Measurements from ENCODE around the gene PARP6. TPM values are rescaled to one million over a fixed set of nuclear protein-coding genes. Genes with fewer than 3 reads are reported as not detected.

Gene PARP6
- total and polyA plus RNA-seq, 2 of the 8 experiments (the other 6 are each of a cell fraction or from before 2014, with no cell fraction given), result 39.8 to 45.3 TPM

DNA sequence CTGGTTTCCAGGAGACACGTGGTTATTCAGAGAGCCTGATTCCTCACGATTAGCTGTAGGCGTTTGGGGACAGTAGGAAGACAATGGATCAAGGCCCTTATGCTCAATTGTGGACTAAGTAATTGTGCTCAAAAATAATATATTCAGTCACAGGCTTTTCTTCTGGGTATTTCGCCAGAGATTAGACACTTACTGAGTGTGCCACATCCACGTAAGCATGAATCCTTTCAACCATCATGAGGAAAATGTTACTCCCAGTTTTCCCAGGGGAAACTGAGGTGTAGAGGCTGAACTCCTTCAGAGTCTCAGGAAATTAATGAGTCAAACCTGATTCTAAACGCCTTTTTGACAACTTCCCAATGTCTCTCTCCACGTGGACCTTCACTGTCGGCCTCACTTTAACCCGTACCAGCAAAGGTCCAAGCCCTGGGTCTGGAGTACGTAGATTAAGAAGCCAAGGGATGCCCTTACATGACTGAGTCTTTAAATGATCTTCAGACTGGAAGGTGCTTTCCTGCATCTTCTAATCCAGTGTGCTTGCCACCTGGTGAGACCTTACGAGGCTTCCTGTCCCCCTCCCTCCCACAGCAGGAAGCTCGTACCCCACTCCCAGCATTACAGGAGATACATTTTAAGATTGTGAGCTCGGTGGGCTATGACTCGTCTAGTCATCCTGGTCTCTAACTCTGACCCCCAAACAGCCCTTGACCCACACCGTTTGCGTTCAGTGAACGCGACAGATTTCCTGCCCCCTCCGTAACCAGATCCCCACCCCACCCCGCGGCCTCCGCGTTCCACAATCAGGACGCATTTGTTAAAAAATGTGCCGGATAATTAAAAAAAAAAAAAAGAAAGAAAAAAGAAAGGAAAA lies 43.0 kb downstream of the PARP6 start:
- Histone ChIP-seq H3K56ac (replicated peaks; ENCODE audit: insufficient read length, low read depth, low read length) (no peak overlapping the region), H3K9ac (replicated peaks in 1 of 4; ENCODE audit: extremely low read depth in 1 of 4, low read depth in 3 of 4, low read length in 3 of 4) (peak overlapping the region; percentile 42 to 83 (median 65); a peak in 6 of 7 replicates), H2AK5ac (ENCODE audit: low read depth, low read length) (no peak overlapping the region), H3K79me1 (ENCODE audit: low read depth, low read length) (peaks cover 9% of the 10 kb centered on the region), H3K79me2 (ENCODE audit: control insufficient read depth in 1 of 2, insufficient read depth in 2 of 2, low read length in 2 of 2) (peaks cover 39 to 61% of the 10 kb centered on the region in 2 experiments), H3K27ac (ENCODE audit: low read depth, low read length) (no peak overlapping the region), H4K8ac (ENCODE audit: extremely low read depth, insufficient read depth, low read length) (no peak overlapping the region), H3K4me1 (replicated peaks in 1 of 4; ENCODE audit: control insufficient read depth in 3 of 4, insufficient read depth in 4 of 4, low read length in 3 of 4) (peaks cover 6 to 25% (median 19%) of the 10 kb centered on the region in 4 experiments), H4K91ac (replicated peaks; ENCODE audit: insufficient read length, low read length) (no peak overlapping the region), H3K4ac (replicated peaks; ENCODE audit: insufficient read length, low read depth, low read length) (no peak overlapping the region), H4K20me1 (replicated peaks in 1 of 2; ENCODE audit: control insufficient read depth in 1 of 2, insufficient read depth in 2 of 2, low read length in 2 of 2) (peaks cover 33 to 35% of the 10 kb centered on the region in 2 experiments), H2BK5ac (ENCODE audit: low read depth, low read length) (no peak overlapping the region), H2BK12ac (ENCODE audit: low read depth, low read length) (no peak overlapping the region), H3K23ac (ENCODE audit: insufficient read length) (no peak overlapping the region), H3K36me3 (ENCODE audit: control insufficient read depth in 2 of 4, insufficient read depth in 4 of 4, low read length in 3 of 4) (peaks cover 0 to 8% (median 0%) of the 10 kb centered on the region in 4 experiments; a peak in 1 of 8 replicates), H3K14ac (ENCODE audit: insufficient read length) (no peak overlapping the region), H3K9me3 (ENCODE audit: insufficient read depth in 2 of 2, low read depth in 1 of 2, low read length in 1 of 2) (no peaks in the 10 kb centered on the region), H3K4me2 (ENCODE audit: insufficient read depth in 1 of 2, low read depth in 2 of 2, low read length in 2 of 2) (peak overlapping the region; percentile 97 to 99), H3K23me2 (ENCODE audit: low read depth, low read length) (peaks cover 12% of the 10 kb centered on the region), H3K27me3 (replicated peaks in 1 of 4; ENCODE audit: control insufficient read depth in 3 of 4, extremely low read depth in 1 of 4, insufficient read depth in 3 of 4, low read length in 3 of 4) (peaks cover under 1 to 17% (median 10%) of the 10 kb centered on the region in 4 experiments; a peak in 6 of 7 replicates), H4K5ac (ENCODE audit: insufficient read length, low read depth, low read length) (no peak overlapping the region), H3K4me3 (ENCODE audit: extremely low read depth in 1 of 4, insufficient read depth in 2 of 4, low read depth in 3 of 4, low read length in 4 of 4) (peak overlapping the region; percentile 67 to 99 (median 92)), H2BK20ac (ENCODE audit: low read length) (no peak overlapping the region), H2BK120ac (replicated peaks; ENCODE audit: low read depth, low read length) (no peak overlapping the region), H3K18ac (ENCODE audit: extremely low read depth, low read length) (no peak overlapping the region; the same call in 1 of the 2 replicates), H2BK15ac (ENCODE audit: low read length) (no peak overlapping the region), H2AFZ (ENCODE audit: low read length) (no peak overlapping the region)
- TF ChIP-seq POLR2AphosphoS5 (IDR thresholded peaks at IDR 0.05; ENCODE audit: low read depth, low read length), result no peak
- TF ChIP-seq TAF7 (optimal IDR thresholded peaks at IDR 0.05; ENCODE audit: borderline replicate concordance, low read depth, low read length), result no peak
- TF ChIP-seq BRCA1 (IDR thresholded peaks at IDR 0.05; ENCODE audit: low read depth, low read length), result no peak
- no peak for TF ChIP-seq JUN (IDR thresholded peaks at IDR 0.05; ENCODE audit: low read depth, low read length)
- TF ChIP-seq, protein P1, sequence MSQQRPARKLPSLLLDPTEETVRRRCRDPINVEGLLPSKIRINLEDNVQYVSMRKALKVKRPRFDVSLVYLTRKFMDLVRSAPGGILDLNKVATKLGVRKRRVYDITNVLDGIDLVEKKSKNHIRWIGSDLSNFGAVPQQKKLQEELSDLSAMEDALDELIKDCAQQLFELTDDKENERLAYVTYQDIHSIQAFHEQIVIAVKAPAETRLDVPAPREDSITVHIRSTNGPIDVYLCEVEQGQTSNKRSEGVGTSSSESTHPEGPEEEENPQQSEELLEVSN (IDR thresholded peaks at IDR 0.05), result no peak
- no peak for TF ChIP-seq NANOG (IDR thresholded peaks at IDR 0.05; ENCODE audit: insufficient read depth, low read depth, low read length, poor library complexity, severe bottlenecking)
- TF ChIP-seq SIX5 (IDR thresholded peaks at IDR 0.05; ENCODE audit: low read depth, low read length), result no peak
- TF ChIP-seq HDAC2 (IDR thresholded peaks at IDR 0.05; ENCODE audit: borderline replicate concordance in 1 of 2, low read depth in 2 of 2, low read length in 2 of 2), result no peak
- no peak for TF ChIP-seq TBP (IDR thresholded peaks at IDR 0.05; ENCODE audit: low read depth, low read length)
- FAIRE-seq, result no peak
- DNase-seq (ENCODE audit: low read depth in 1 of 2, low spot score in 2 of 2), result no peak
- ChIA-PET CTCF (ENCODE audit: partially characterized antibody) (interaction anchor here (1.7 to 3.3 kb wide), 2 partner anchors 8 to 23 kb away, joined by 3 to 29 read pairs; no protein-coding TSS in a partner anchor), POLR2A (ENCODE audit: partially characterized antibody) (interaction anchor here (1.0 to 4.8 kb wide), 12 partner anchors 8 to 127 kb away, joined by 3 to 66 read pairs (median 5); partner anchors contain the start of genes CELF6 and GRAMD2A)
- WGBS, 2 experiments (ENCODE audit: extremely low coverage in 1 of 2, insufficient coverage in 1 of 2, insufficient read length in 1 of 2, insufficient replicate concordance in 2 of 2, low coverage in 1 of 2, low lambda C conversion rate in 2 of 2, missing lambda C conversion rate in 1 of 2), result 28% methylated on average over 24 of the region's 25 CpGs; no CpG with 5 or more reads in 1 of the 2 experiments

Data from H1 (cell line).